Measurements from ENCODE around the gene AKR7A2. TPM values are rescaled to one million over a fixed set of nuclear protein-coding genes. Genes with fewer than 3 reads are reported as not detected.
A peak's percentile ranks its signal among the peaks of the same experiment; 100 is the strongest.

The AKR7A2 gene
- total RNA-seq, 1 experiment from 2014 or later, result 86.6 TPM

DNA sequence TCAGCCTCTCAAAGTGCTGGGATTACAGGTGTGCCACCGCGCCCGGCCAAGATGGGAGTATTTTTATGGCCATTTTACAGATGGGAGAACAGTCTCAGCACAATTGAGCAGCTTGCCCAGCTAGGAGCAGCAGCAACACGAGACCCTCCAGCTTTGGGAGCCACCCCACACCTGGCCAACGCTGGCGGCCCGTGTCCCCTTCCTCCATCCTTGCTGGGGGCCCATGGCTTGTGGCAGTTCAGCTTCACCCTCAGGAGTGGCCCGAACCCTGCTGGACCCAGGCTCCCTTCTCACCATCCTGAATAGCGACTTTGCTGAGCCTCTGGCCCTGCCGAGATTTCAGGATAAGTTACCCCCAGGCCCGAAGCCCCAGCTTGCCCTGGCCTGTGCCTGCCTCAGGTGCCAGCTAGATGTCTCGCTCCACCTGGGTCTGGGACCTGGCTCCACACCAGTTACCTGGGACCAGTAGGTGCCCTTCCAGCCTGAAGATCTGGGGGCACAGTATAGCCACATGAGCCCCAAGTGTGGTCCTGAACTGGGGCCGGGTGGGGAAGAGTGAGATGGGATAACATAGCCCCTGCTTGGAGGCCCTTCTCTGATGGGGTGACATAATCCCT lies 19.4 kb upstream of the AKR7A2 start:
- peak; percentile 10; the same call in 1 of the 2 replicates for TF ChIP-seq POLR2AphosphoS5 (IDR thresholded peaks at IDR 0.05; ENCODE audit: low read depth, low read length)
- TF ChIP-seq, protein P1, sequence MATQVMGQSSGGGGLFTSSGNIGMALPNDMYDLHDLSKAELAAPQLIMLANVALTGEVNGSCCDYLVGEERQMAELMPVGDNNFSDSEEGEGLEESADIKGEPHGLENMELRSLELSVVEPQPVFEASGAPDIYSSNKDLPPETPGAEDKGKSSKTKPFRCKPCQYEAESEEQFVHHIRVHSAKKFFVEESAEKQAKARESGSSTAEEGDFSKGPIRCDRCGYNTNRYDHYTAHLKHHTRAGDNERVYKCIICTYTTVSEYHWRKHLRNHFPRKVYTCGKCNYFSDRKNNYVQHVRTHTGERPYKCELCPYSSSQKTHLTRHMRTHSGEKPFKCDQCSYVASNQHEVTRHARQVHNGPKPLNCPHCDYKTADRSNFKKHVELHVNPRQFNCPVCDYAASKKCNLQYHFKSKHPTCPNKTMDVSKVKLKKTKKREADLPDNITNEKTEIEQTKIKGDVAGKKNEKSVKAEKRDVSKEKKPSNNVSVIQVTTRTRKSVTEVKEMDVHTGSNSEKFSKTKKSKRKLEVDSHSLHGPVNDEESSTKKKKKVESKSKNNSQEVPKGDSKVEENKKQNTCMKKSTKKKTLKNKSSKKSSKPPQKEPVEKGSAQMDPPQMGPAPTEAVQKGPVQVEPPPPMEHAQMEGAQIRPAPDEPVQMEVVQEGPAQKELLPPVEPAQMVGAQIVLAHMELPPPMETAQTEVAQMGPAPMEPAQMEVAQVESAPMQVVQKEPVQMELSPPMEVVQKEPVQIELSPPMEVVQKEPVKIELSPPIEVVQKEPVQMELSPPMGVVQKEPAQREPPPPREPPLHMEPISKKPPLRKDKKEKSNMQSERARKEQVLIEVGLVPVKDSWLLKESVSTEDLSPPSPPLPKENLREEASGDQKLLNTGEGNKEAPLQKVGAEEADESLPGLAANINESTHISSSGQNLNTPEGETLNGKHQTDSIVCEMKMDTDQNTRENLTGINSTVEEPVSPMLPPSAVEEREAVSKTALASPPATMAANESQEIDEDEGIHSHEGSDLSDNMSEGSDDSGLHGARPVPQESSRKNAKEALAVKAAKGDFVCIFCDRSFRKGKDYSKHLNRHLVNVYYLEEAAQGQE (IDR thresholded peaks at IDR 0.05; ENCODE audit: insufficient read depth in 1 of 2, low read depth in 2 of 2, low read length in 1 of 2), result no peak
- no peaks in the 10 kb centered on the region; the same call in 1 of the 2 replicates for H3K36me3 ChIP-seq (ENCODE audit: control insufficient read depth, insufficient read depth, low read length)
- H3K4me1 ChIP-seq (ENCODE audit: control insufficient read depth, insufficient read depth, low read length), result no peaks in the 10 kb centered on the region; the same call in 1 of the 2 replicates
- ChIA-PET POLR2A (no interaction called here), CTCF (no interaction called here)
- BruUV-seq (replicated peaks), result no TSS peak
- H3K27ac ChIP-seq (ENCODE audit: low read length), result no peak overlapping the region
- intact Hi-C loops (cut with micrococcal nuclease; ENCODE audit: unreplicated experiment), result no loop called here
- no peaks in the 10 kb centered on the region for H3K9me3 ChIP-seq (ENCODE audit: control insufficient read depth, insufficient read depth, low read depth, low read length)
- in situ Hi-C loops (cut with HindIII; ENCODE audit: low pct_unique_long_range_greater_than_20kb, low sequenced_read_pairs), result no loop called here
- no peak for ATAC-seq
- H3K27me3 ChIP-seq (ENCODE audit: control insufficient read depth, insufficient read depth, low read length), result no peaks in the 10 kb centered on the region
- DNase-seq (ENCODE audit: low read depth, low spot score), result no peak
- no peak overlapping the region for H3K4me3 ChIP-seq (ENCODE audit: low read depth in 2 of 2, low read length in 2 of 2)

DNA sequence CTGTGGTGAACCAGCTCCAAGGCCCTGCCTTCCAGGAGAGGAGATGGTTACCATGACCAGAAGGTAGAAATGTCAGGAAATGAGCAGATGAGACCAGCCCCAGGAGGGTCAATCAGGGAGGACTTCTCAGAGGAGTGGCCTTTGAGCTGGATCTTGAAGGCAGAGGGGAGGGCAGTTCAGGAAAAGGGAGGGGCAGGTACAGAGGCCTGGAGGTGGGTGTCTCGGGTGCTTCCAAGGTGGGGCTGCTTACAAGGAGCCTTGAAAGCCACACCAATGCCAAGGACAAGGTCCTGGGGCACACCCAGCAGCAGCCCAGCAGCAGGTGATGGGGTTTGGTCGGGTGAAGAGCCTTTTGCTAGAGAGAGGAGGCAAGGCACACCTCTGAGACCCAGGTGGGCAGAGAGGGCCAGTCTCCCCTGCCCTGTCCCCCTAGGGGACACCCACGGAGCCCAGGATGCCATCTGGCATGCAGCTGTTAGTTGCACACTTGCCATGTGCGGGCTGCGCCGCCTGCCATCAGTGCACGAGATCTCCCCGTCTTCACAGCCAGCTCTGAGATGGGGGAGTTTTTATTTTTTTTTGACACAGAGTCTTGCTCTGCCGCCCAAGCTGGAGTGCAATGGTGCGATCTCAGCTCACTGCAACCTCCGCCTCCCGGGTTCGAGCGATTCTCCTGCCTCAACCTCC lies 18.6 kb upstream of the AKR7A2 start:
- Histone ChIP-seq H3K9me3 (ENCODE audit: control insufficient read depth, insufficient read depth, low read depth, low read length) (no peaks in the 10 kb centered on the region), H3K4me1 (ENCODE audit: control insufficient read depth, insufficient read depth, low read length) (no peaks in the 10 kb centered on the region; the same call in 1 of the 2 replicates), H3K27me3 (ENCODE audit: control insufficient read depth, insufficient read depth, low read length) (no peaks in the 10 kb centered on the region), H3K4me3 (ENCODE audit: low read depth in 2 of 2, low read length in 2 of 2) (no peak overlapping the region), H3K36me3 (ENCODE audit: control insufficient read depth, insufficient read depth, low read length) (no peaks in the 10 kb centered on the region; the same call in 1 of the 2 replicates), H3K27ac (ENCODE audit: low read length) (no peak overlapping the region)
- ChIA-PET POLR2A (no interaction called here), CTCF (no interaction called here)
- intact Hi-C loops (cut with micrococcal nuclease; ENCODE audit: unreplicated experiment), result no loop called here
- no TSS peak for BruUV-seq (replicated peaks)
- TF ChIP-seq SIN3A (IDR thresholded peaks at IDR 0.05; ENCODE audit: borderline replicate concordance, insufficient read depth, low read depth, low read length) (no peak), TCF7L2 (IDR thresholded peaks at IDR 0.05; ENCODE audit: low read depth, low read length) (no peak), POLR2AphosphoS5 (IDR thresholded peaks at IDR 0.05; ENCODE audit: low read depth, low read length) (no peak)
- TF ChIP-seq, protein P2, sequence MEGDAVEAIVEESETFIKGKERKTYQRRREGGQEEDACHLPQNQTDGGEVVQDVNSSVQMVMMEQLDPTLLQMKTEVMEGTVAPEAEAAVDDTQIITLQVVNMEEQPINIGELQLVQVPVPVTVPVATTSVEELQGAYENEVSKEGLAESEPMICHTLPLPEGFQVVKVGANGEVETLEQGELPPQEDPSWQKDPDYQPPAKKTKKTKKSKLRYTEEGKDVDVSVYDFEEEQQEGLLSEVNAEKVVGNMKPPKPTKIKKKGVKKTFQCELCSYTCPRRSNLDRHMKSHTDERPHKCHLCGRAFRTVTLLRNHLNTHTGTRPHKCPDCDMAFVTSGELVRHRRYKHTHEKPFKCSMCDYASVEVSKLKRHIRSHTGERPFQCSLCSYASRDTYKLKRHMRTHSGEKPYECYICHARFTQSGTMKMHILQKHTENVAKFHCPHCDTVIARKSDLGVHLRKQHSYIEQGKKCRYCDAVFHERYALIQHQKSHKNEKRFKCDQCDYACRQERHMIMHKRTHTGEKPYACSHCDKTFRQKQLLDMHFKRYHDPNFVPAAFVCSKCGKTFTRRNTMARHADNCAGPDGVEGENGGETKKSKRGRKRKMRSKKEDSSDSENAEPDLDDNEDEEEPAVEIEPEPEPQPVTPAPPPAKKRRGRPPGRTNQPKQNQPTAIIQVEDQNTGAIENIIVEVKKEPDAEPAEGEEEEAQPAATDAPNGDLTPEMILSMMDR (IDR thresholded peaks at IDR 0.05), result no peak
- TF ChIP-seq, protein P1 (IDR thresholded peaks at IDR 0.05; ENCODE audit: insufficient read depth in 1 of 2, low read depth in 2 of 2, low read length in 1 of 2), result no peak
- in situ Hi-C loops (cut with HindIII; ENCODE audit: low pct_unique_long_range_greater_than_20kb, low sequenced_read_pairs), result no loop called here
- no peak; the same call in 1 of the 2 replicates for ATAC-seq
- DNase-seq (ENCODE audit: low read depth, low spot score), result no peak

All from Panc1 (cell line).